Thymus (tissue), 11 donors: Measurements from ENCODE around the gene OTOR. TPM values are rescaled to one million over a fixed set of nuclear protein-coding genes. Genes with fewer than 3 reads are reported as not detected.

Experiments used
- DNase-seq, 9 donors: peaks; one replicate each; pipeline ENCODE4 v3.0.0-alpha.2; 2013; ENCODE audit warnings: low spot score in 9 of 9, low read depth in 6 of 9, missing footprints in 1 of 9
- H3K27ac ChIP-seq, 2 donors: one replicate each; pipeline ENCODE4 v1.5.1; 2013; ENCODE audit warnings: control low read depth in 1 of 2, low read depth in 1 of 2, low read length in 1 of 2, mild to moderate bottlenecking in 1 of 2, moderate library complexity in 1 of 2
- H3K27me3 ChIP-seq, 2 donors: one replicate each; pipeline ENCODE4 v1.5.1; 2013; ENCODE audit warnings: low read length in 1 of 2; ENCODE audit not compliant: control insufficient read depth in 2 of 2, insufficient read depth in 1 of 2
- H3K36me3 ChIP-seq, 2 donors: one replicate each; pipeline ENCODE4 v1.5.1; 2013; ENCODE audit warnings: low read length in 1 of 2, mild to moderate bottlenecking in 1 of 2, moderate library complexity in 1 of 2; ENCODE audit not compliant: control insufficient read depth in 2 of 2, insufficient read depth in 2 of 2
- H3K4me1 ChIP-seq, 2 donors: one replicate each; pipeline ENCODE4 v1.5.1; 2013; ENCODE audit warnings: low read length in 2 of 2; ENCODE audit not compliant: control insufficient read depth in 2 of 2, insufficient read depth in 2 of 2
- H3K4me3 ChIP-seq, 2 donors: one replicate each; pipeline ENCODE4 v1.5.1; 2013; ENCODE audit warnings: low read length in 2 of 2, control low read depth in 1 of 2, mild to moderate bottlenecking in 1 of 2
- H3K9me3 ChIP-seq, 2 donors: one replicate each; pipeline ENCODE4 v1.5.1; 2013; ENCODE audit warnings: low read length in 1 of 2, mild to moderate bottlenecking in 1 of 2; ENCODE audit not compliant: control insufficient read depth in 2 of 2, insufficient read depth in 1 of 2
- WGBS: extraction: QIAGEN DNeasy Blood & Tissue Kit; methylation state at CpG from one replicate; pipeline ENCODE4 v1.1.7; 2013; 5-methylcytosine and 5-hydroxymethylcytosine counted together
- polyA plus RNA-seq: library from polyadenylated mRNA; stranded (reverse); fragments of 200-250 nt; gene quantifications from one replicate; pipeline ENCODE4 v1.2.3, GENCODE V29; 2013
- total RNA-seq: library from RNA; stranded (reverse); fragments of 120-200 nt; gene quantifications from one replicate; pipeline ENCODE4 v1.2.4, GENCODE V29; 2013
- donor health status: healthy.

OTOR gene
- total and polyA plus RNA-seq, 2 donors: 0.19 to 1.1 TPM

GRCh38 chr20:16712511-16712947 lies 35.6 kb upstream of the OTOR start:
- H3K27me3 ChIP-seq: peaks cover 0 to 3% of the 10 kb centered on the region in 2 donors
- no peak for DNase-seq
- H3K27ac ChIP-seq: no peak overlapping the region
- no peak overlapping the region for H3K4me3 ChIP-seq
- H3K36me3 ChIP-seq: no peaks in the 10 kb centered on the region
- 84% methylated on average over 6 of the region's 6 CpGs for WGBS
- peaks cover 4 to 6% of the 10 kb centered on the region in 2 donors for H3K4me1 ChIP-seq
- no peaks in the 10 kb centered on the region for H3K9me3 ChIP-seq

- DNase-seq: no peak
- H3K9me3 ChIP-seq: no peaks in the 10 kb centered on the region
- no peak overlapping the region for H3K27ac ChIP-seq
Observed at GRCh38 chr20:16713066-16713465, 35.1 kb upstream of the OTOR start.

GRCh38 chr20:16714242-16714641 lies 33.9 kb upstream of the OTOR start:
- WGBS: 92% methylated on average over 5 of the region's 5 CpGs
- Histone ChIP-seq H3K27me3 (peaks cover 0 to 3% of the 10 kb centered on the region in 2 donors), H3K4me3 (no peak overlapping the region), H3K4me1 (peaks cover 1 to 4% of the 10 kb centered on the region in 2 donors), H3K9me3 (no peaks in the 10 kb centered on the region), H3K27ac (no peak overlapping the region), H3K36me3 (no peaks in the 10 kb centered on the region)
- no peak for DNase-seq

More at GRCh38 chr20:16713066-16713465, 35.1 kb upstream of the OTOR start:
- no peak overlapping the region for H3K4me3 ChIP-seq
- no peaks in the 10 kb centered on the region for H3K36me3 ChIP-seq
- H3K4me1 ChIP-seq: peaks cover 4 to 6% of the 10 kb centered on the region in 2 donors
- peaks cover 0 to 3% of the 10 kb centered on the region in 2 donors for H3K27me3 ChIP-seq

GRCh38 chr20:16714751-16715150 lies 33.4 kb upstream of the OTOR start:
- DNase-seq: no peak
- WGBS: 87% methylated on average over 4 of the region's 4 CpGs
- H3K36me3 ChIP-seq: no peaks in the 10 kb centered on the region

GRCh38 chr20:16719421-16719820 lies 28.7 kb upstream of the OTOR start:
- no peaks in the 10 kb centered on the region for H3K9me3 ChIP-seq
- no peak for DNase-seq
- 87% methylated on average over 1 of the region's 1 CpG for WGBS
- H3K4me3 ChIP-seq: no peak overlapping the region
- H3K27me3 ChIP-seq: peaks cover 0 to 6% of the 10 kb centered on the region in 2 donors
- no peaks in the 10 kb centered on the region for H3K36me3 ChIP-seq
- no peak overlapping the region for H3K27ac ChIP-seq
- no peaks in the 10 kb centered on the region for H3K4me1 ChIP-seq

More at GRCh38 chr20:16714751-16715150, 33.4 kb upstream of the OTOR start:
- Histone ChIP-seq H3K27me3 (peaks cover 0 to 3% of the 10 kb centered on the region in 2 donors), H3K4me3 (no peak overlapping the region), H3K4me1 (no peaks in the 10 kb centered on the region), H3K9me3 (no peaks in the 10 kb centered on the region), H3K27ac (no peak overlapping the region)

- peaks cover 8 to 12% of the 10 kb centered on the region in 2 donors for H3K4me1 ChIP-seq
- 96% methylated on average over 1 of the region's 1 CpG for WGBS
- no peak overlapping the region for H3K27ac ChIP-seq
- peak overlapping the region in 1 of 2 donors; percentile 91 for H3K4me3 ChIP-seq
- no peak for DNase-seq
- H3K9me3 ChIP-seq: peaks cover 1 to 10% of the 10 kb centered on the region in 2 donors
- peaks cover 6 to 7% of the 10 kb centered on the region in 2 donors for H3K27me3 ChIP-seq
- peaks cover 11 to 19% of the 10 kb centered on the region in 2 donors for H3K36me3 ChIP-seq
Observed at GRCh38 chr20:16729080-16729479, 19.1 kb upstream of the OTOR start.

GRCh38 chr20:16729565-16730460 lies 18.3 kb upstream of the OTOR start, which contains the start of gene SNRPB2:
SNRPB2 (plus strand) TSS chr20:16730026; CDS start chr20:16731703, 1,677 bp downstream.
- H3K4me3 ChIP-seq: peak within 1 kb of the TSS; percentile 91 to 98
- WGBS: 8% methylated on average over 57 of the region's 57 CpGs
- peaks cover 14 to 27% of the 10 kb centered on the region in 2 donors for H3K36me3 ChIP-seq
- peak within 1 kb of the TSS; percentile 90 to 92 for H3K27ac ChIP-seq
- peaks cover 6 to 7% of the 10 kb centered on the region in 2 donors for H3K27me3 ChIP-seq
- peak; percentile 85 to 97 (median 92) for DNase-seq
- peaks cover 1 to 10% of the 10 kb centered on the region in 2 donors for H3K9me3 ChIP-seq
- peaks cover 8 to 12% of the 10 kb centered on the region in 2 donors for H3K4me1 ChIP-seq

- H3K36me3 ChIP-seq: peaks cover 29 to 40% of the 10 kb centered on the region in 2 donors
Observed at GRCh38 chr20:16732506-16733152, 15.5 kb upstream of the OTOR start.

More at GRCh38 chr20:16732506-16733152, 15.5 kb upstream of the OTOR start:
- Histone ChIP-seq H3K27ac (no peak overlapping the region), H3K4me1 (peaks cover 8 to 12% of the 10 kb centered on the region in 2 donors), H3K27me3 (peaks cover 0 to 7% of the 10 kb centered on the region in 2 donors), H3K9me3 (peaks cover 1 to 10% of the 10 kb centered on the region in 2 donors), H3K4me3 (no peak overlapping the region)
- no peak for DNase-seq
- WGBS: 90% methylated on average over 4 of the region's 4 CpGs
